Fibroblast of peridontal ligament (primary cell): ENCODE data around the gene FAM20A.

Source experiments
- DNase-seq: peaks from one replicate; pipeline ENCODE4 v3.0.0-alpha.2; 2010; ENCODE audit errors: extremely low read depth

FAM20A gene

DNA sequence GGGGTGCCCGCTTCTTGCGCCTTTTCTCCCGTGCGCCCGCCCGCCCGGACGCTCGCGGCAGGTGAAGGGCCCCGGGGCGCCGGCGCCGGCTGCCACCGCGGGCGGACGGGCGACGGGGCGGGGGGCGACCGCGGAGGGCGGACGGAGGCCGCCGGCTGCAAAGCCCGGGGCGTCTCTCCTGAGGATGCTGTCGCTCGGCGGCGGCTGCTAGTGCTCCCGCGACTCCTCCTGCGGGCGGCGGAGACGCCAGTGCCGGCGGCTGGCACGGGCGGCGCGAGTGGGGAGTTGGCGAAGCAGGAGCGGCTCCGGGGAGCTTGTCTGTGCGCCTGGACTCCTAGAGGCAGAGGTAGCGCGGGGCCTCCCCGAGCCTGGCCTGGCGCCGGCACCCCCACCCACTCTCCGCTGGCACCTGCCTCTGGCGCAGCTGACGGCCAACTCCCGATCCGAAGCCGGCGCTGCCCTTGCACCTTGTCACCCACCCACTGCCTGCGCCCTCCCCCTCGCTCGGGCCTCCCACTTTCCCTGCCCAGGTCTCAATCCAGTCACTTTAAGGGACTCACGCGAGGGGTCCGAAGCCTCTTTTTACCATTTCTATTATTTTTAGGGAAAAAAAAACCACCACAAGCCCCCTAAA is at the start of gene FAM20A:
Gene FAM20A (minus strand): TSS at position 437 of the 634 bp plus-strand sequence. CDS start 701 bp downstream, outside the sequence.
- DNase-seq: peak; percentile 32

DNA sequence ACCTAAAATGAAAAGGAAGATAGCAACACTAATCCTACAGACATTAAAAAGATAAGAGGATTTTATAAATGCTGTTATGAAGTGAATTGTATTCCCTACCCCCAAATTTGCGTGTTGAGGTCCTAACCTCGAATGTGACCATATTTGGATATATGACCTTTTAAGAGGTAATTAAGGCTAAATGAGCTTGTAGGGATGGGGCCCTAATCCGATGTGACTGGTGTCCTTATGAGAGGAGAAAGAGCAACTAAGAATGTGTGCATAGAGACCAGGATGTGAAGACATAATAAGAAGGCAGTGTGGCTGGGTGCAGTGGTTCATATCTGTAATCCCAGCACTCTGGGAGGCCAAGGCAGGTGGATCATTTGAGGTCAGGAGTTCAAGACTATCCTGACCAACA is 48.2 kb upstream of the FAM20A start:
- DNase-seq: no peak

- peak; percentile 48 for DNase-seq
Measured at GRCh38 chr17:68646626-68647526, 45.7 kb upstream of the FAM20A start.

DNA sequence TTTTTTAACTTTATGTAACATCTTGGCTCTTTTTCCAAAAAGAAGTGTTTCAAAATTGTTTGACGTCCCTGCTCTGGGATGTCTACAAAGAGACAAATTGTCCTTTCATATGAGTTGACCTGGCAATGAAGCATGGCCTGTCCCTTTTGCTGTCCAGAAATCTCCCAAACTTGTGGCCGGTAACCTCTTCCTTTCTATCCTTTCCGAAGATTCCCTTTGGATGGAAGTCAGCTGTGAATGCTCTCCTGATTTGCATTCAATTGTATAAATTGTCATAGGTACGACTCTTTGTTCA is 40.9 kb upstream of the FAM20A start:
- no peak for DNase-seq

GRCh38 chr17:68641276-68642117 is 40.3 kb upstream of the FAM20A start:
- DNase-seq: no peak

DNA sequence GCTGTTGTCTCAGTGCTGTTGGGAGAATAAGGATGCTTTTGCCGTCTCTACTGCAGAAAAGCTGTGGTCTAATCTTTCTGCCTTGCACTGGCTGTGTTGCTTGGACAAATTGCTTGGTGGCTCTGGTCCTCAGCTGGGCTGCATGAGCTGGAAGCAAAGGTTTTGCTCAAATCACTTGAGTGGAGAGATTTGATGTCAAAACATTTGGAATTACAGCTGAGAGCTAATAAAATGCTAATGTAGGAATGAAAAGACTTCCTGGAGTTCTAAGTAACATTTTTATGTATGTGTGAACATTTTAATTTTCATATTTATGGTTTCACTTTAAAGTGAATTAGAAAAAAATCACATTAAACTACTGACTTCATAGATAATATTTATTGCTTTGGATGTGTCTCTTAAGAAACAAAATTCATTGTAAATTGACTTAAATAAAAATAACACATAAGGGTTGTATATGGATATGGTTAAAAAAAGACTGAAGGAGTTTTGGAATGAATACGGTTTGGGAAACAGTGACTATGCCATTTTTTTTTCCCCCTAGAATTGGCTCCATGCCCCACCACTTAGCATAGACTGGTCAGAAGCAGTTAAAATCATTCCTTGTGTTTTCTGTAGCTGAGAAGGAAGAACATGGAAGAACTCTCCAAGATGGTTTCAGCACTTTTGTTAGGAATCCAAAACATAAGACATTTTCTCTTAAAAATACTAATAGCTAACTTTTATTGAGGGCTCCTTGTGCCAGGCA is 39.2 kb upstream of the FAM20A start:
- peak; percentile 87 for DNase-seq

GRCh38 chr17:68634345-68634876 is 33.2 kb upstream of the FAM20A start:
- DNase-seq: no peak

- DNase-seq: no peak
Measured at GRCh38 chr17:68628576-68628957, 27.4 kb upstream of the FAM20A start.

DNA sequence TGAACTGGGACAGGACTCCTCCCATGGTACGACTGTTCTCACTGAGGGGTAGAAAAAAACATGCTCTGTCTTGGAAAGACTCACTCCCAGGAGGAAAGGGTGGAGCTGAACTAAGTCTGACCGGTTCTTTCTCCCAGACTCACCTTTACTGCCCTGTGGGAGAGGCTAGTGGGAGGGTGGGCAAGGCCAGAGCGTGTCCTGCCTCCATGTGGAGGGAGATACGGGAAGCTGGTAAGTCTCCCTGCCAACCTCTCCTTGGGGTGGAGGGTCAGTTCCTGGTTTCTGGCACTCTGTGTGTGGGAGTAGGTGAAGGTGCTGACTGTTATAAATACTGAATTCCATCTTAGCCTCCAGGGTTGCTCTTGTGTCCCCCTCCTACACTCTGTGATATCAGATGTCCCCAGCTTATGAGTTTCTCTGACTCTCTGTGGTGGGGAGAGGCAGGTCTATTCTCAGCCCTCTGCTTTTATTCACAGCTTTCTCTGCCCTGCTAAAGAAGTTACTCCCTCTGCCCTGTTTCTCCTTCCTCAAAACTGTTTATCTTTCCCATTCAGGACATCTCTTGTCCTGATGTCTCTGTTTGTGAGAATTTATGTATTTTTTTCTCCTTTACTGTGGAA is 26.9 kb upstream of the FAM20A start:
- no peak for DNase-seq

DNA sequence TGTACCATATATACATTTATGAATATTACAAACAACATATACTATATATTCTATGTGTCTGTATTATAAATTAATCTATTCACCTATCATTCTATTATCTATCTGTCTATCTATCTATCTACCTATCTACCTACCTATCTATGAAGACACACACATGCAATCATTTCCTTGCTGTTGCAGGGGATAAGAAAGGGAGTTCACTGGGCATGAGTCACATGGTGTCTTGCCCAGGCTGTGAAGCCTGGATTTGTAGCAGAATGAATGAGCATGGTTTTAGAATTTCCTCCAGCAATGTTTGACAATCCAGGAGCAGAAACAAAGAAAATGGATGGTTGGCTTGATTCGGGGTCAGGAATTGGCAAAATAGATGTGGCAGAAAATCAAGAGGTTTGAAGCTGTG is 23.2 kb upstream of the FAM20A start:
- DNase-seq: no peak

DNA sequence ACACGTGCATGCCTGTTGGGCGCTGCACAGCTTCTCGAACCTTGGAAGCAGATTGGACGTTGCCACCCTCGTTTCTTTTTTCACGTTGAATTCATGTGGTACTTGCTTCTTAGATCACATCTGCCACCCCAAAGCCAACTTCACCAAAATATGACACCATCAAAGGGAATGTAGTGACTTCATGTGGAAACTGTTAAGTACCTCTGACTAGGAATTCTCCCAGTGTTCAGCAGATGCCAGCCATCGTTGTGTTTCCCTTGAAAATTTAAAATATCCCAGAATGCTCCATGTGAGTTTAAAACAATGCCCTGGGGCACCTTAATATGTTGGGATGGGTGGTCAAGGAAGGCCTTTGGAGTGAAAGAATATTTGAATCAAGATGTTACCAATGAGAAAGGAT is 22.6 kb upstream of the FAM20A start:
- no peak for DNase-seq

DNA sequence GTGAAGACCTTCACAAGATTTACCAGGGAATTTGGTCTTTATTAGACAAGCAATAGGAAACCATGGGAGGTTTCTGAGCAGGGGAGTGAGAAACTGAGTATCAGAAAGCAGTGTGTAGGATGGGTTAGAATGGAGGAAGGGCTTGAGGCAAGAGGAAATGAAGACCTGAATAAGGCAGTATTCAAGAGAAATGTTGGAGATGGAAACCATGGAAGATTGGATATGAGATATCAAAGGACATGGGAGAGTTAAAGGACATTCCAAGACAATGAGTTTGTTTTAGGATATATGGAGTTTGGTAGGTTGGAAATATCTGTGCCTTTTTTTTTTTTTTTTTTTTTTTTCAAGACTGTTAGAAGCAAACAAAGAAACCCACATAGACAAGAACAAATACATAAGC is 21.3 kb upstream of the FAM20A start:
- no peak for DNase-seq

DNA sequence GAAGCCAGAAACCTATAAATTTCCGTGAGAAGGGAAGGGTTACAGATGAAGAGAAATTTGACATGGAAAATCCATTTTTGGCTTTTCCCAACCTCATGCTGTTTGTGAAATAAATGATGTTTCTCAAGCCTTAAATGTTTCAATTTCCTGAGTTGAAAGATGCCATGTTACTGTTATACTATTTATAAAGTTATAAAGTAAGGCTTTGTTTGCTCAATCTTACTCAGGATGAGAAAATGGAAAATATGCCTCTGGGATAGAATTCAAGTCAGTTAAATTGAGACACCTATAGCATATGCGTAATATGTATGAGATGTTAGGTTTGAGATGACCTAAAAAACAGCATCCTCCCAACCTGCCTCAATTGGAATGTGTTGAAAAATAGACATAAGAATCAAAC is 19.9 kb upstream of the FAM20A start:
- DNase-seq: peak; percentile 56

- no peak for DNase-seq
Measured at GRCh38 chr17:68616334-68616733, 15.2 kb upstream of the FAM20A start.

DNA sequence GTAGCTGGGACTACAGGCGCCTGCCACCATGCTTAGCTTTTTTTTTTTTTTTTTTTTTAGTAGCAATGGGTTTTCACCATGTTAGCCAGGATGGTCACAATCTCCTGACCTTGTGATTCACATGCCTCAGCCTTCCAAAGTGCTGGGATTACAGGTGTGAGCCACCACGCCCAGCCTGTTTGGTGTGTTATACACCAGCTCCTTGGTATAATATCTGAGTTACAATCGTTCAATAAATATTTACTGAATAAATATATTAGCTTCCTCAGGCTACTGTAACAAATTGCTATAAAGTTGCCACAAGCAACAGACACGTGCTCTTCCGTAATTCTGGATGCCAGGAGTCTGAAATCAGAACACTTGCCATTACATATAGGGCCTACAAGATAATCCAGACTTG is 13.6 kb upstream of the FAM20A start:
- no peak for DNase-seq

DNA sequence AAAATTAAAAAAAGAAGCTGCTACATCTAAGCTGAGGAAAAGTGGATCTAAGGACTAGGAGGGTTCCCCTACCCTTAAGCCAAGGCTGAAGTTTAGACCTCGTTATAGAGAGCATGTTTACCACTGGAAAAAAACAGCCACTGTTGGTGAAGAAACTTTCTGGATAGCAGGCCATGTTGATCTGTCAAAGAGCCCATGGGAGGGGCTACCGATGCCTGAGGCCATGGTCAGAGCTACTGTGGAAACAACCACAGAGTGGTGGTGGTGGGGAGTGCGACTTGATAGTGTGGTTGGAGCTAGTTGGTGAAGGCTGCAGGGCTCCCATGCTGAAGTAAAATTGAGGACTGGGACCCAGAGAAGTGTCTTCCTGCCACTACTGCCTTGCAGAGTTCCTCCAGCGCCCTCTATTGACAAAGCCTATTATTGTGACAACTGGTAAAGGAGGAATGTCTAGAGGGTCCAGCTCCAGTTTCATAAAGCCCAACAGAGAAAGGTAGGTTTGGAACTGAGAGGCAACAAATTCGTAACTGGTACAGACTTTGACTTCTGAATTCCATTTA is 12.7 kb upstream of the FAM20A start:
- peak; percentile 62 for DNase-seq

- no peak for DNase-seq
Measured at GRCh38 chr17:68612923-68613292, 11.7 kb upstream of the FAM20A start.

DNA sequence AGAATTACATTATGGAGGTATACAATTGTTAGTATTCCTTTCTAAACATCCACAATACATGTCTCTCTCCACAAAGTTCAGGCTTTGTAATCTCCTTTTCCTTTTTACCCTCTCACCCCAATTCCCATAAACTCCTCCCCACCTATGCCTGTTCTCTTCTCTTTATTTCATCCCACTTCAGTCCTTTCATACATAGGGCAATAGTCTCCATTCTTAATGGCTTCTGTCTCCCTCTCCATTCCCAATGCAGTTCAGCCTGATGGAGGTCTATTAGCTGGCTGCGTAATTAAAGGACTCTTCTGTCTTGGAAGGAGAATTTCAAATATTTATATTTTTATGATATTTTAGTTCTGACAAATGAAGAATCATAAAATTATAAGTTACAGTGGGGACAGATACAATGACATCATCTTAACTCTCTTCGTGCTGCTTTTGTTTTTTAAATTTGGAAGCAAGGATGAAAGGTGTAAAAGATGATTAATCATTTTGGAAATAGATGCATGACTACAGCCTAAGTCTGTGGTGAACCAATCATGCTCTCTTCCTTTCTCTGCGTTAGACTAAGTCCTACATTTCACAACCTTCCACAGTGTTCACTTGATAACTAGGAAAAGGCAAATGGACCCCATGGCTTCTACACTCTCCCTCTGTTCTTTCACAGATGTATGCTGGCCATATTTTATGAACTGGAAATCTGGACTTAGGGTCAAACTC is 11.2 kb upstream of the FAM20A start:
- no peak for DNase-seq

DNA sequence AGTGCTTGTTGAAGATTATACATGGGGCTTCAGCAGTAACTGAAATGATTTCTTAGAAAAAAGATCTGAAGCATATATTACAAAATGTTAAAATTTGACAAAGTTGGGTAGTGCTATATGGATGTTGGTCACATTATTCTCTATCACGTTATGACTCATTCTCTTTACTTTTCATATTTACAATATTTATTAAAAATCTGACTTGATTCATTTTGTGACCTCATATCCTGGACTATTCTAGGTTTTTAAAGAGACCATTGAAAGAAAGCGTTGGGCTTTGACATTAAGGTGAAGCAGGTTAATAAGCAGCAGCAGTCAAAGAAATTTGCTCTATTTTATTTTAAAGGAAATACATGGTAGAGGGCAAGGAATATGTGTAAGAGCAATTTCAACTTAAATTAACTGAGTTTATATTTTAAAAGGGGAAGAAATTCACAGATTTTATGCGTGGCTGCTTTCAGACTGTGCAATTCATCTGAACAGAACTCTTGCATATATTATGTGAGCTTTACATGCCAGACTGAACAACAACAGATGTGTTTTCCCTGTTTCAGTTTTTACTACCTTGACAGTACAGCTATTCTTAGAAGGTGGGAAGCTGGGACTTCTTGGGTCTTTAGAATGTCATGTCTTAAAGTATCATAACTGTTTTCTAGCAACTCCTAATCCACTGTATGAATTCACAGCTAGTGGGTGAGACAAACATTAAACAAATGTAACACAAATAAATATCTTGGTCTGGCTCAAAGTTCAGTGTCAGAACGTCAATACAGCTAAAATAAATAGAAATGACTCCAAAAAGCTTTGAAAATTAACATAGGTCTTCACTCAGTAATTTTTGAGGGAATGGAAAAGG is 10.4 kb upstream of the FAM20A start:
- DNase-seq: no peak
